Right lobe of liver (tissue), 6 donors: ENCODE data around the gene CCDC88B. TPM values are rescaled to one million over a fixed set of nuclear protein-coding genes. Genes with fewer than 3 reads are reported as not detected.

Source experiments
- ATAC-seq, 4 donors: fragments of 200-7000 bp; cut with Tn5 transposase; one replicate each; pipeline ENCODE4 v1.9.1; 2020; ENCODE audit warnings: mild to moderate bottlenecking in 4 of 4, moderate library complexity in 4 of 4
- DNase-seq, 3 donors: peaks; one replicate each; pipeline ENCODE4 v3.0.0-alpha.2; 2020
- H3K27ac ChIP-seq, 3 donors: fragments of 200-600 bp; one replicate each; pipeline ENCODE4 v1.8.0; 2022
- H3K27me3 ChIP-seq, 2 donors: fragments of 200-600 bp; one replicate each; pipeline ENCODE4 v1.8.0; 2022
- H3K36me3 ChIP-seq, 4 donors: fragments of 200-600 bp; sonication (generic) in 1 of 4; one replicate each; pipeline versions ENCODE4 v1.5.1 to v1.8.0; 2017 to 2022; ENCODE audit warnings: control low read depth in 1 of 4
- H3K4me1 ChIP-seq, 4 donors: fragments of 200-600 bp; sonication (generic) in 1 of 4; one replicate each; pipeline versions ENCODE4 v1.5.1 to v1.8.0; 2017 to 2022; ENCODE audit warnings: control low read depth in 1 of 4
- H3K4me3 ChIP-seq, 3 donors: fragments of 200-600 bp; one replicate each; pipeline ENCODE4 v1.8.0; 2022
- H3K9me3 ChIP-seq, 4 donors: fragments of 200-600 bp; sonication (generic) in 1 of 4; one replicate each; pipeline versions ENCODE4 v1.5.1 to v1.8.0; 2017 to 2022; ENCODE audit warnings: control low read depth in 1 of 4
- CTCF ChIP-seq, 4 donors: fragments of 200-600 bp in 3 of 4; fragments of 450-650 bp in 1 of 4; IDR thresholded peaks; one replicate each; pipeline versions ENCODE4 v1.5.1 to v1.8.0; 2016 to 2022; ENCODE audit warnings: antibody characterized with exemption in 4 of 4, mild to moderate bottlenecking in 2 of 4
- POLR2A ChIP-seq: fragments of 450-650 bp; IDR thresholded peaks from one replicate; pipeline ENCODE4 v1.6.1; 2017; ENCODE audit warnings: antibody characterized with exemption, mild to moderate bottlenecking
- WGBS: methylation state at CpG from one replicate; pipeline ENCODE4 v1.1.6; 2018; ENCODE audit warnings: low coverage, low lambda C conversion rate; ENCODE audit not compliant: insufficient coverage; ENCODE audit errors: missing lambda C conversion rate; 5-methylcytosine and 5-hydroxymethylcytosine counted together
- intact Hi-C, 2 donors: fragments of 100-400 bp; cut with DNase I; formaldehyde crosslinking; loops; one replicate each; pipeline versions ENCODE4 v1.11.2 to v1.14.1; 2022
- total RNA-seq, 6 experiments: library from RNA; depleted of rRNA in 2 of 6; stranded (reverse); fragments of >200 nt in 2 of 6; fragmentation: NEBNext Ultra II Directional in 3 of 6; extraction: Animal tissue kit (Norgen Biotek cat#: 25700) in 3 of 6; gene quantifications; one replicate each; pipeline versions ENCODE4 v1.1.0 to v1.2.4, GENCODE V29; 2016 to 2023
- donor health status: DM: no; HTN: yes; CAD: no.
- donor health status: DM: no; HTN: no; CAD: no.
- donor health status: DM: no; HTN: no; CAD: no.
- donor health status: DM: no; HTN: yes; CAD: no.
- donor health status: DM: no; HTN: yes; CAD: no.

The CCDC88B gene
- total RNA-seq, 6 experiments from 2014 or later = 2.4 to 10.6 (median 4.9) TPM

- Histone ChIP-seq H3K27ac (no peak within 1 kb of the TSS), H3K27me3 (peaks cover 0 to 33% of the 10 kb centered on the region in 2 donors), H3K4me3 (peak within 1 kb of the TSS in 2 of 3 donors; percentile 33 to 38), H3K9me3 (no peaks in the 10 kb centered on the region), H3K36me3 (no peaks in the 10 kb centered on the region), H3K4me1 (peaks cover 0 to 25% (median 9%) of the 10 kb centered on the region in 4 donors)
- intact Hi-C loops = no loop called here
- ATAC-seq (no peak), DNase-seq (no peak)
- no peak for TF ChIP-seq CTCF (IDR thresholded peaks at IDR 0.05)
- no peak for TF ChIP-seq POLR2A
- WGBS = 6% methylated on average over 17 of the region's 54 CpGs
Observed at GRCh38 chr11:64299847-64300648, 40.0 kb upstream of the CCDC88B start, which contains the start of gene CATSPERZ. Gene CATSPERZ (plus strand): TSS chr11:64300358. CDS start chr11:64300411, 53 bp downstream.

DNA sequence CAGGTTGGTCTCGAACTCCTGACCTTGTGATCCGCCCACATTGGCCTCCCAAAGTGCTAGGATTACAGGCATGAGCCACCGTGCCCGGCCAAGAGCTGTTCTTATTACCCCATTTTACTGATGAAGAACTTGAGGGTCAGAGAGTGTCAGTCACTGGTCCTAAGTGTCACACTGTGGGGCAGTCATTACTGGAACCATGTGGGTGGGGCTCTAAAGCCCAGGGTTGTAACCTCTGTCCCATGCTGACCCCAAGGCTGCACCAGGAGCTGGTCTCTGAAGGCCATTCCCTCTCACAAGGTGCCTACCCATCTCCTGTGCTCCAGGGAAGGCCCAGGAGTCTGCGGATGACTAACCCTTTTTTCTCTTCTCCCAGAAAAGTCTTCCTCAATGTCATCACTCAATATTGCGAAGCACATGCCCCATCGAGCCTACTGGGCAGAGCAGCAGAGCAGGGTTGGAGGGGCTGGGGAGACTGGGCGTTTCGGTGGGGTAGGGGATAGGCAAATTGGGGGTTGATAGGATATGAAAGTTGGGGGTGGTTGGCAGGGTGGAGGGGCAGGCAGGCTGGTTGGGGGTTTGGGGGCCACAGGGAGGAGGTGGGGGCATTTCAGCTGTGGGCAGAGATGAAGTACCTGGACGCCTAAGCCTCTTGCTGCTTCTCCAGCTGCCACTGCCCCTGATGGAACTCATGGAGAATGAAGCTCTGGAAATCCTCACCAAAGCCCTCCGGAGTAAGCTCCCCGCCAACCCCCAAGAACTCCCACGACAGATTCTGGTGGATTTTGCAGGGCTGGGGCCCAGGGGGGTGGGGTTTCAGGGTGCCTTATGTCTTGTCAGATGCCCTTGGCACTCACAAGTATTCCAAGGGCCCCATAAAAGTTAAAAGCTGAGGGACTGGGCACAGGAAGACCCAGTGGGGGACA, 36.6 kb upstream of the CCDC88B start:
- WGBS = 77% methylated on average over 9 of the region's 13 CpGs
- peaks cover 0 to 18% of the 10 kb centered on the region in 2 donors for H3K27me3 ChIP-seq
- intact Hi-C loops = no loop called here

DNA sequence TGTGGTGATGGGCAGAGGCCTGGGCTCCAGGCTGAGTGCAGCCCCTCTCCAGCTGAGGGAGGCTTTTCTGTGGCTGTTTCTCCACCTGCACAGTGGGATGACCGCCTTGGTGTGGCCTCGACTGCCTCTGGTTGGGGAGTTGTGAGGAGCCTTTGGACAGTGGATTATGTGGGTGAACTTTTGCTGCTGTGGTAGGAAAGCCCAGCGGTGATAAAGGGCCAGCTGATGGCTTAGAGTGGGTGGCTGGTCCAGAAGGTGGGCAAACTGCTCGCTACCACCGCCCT, 36.0 kb upstream of the CCDC88B start:
- peak overlapping the region in 2 of 3 donors; percentile 97 to 99 for H3K27ac ChIP-seq
- intact Hi-C loops = no loop called here
- no peaks in the 10 kb centered on the region for H3K9me3 ChIP-seq
- peak overlapping the region; percentile 47 to 77 (median 68) for H3K4me3 ChIP-seq
- no peak for ATAC-seq
- no peak for DNase-seq
- H3K4me1 ChIP-seq = peaks cover 0 to 39% (median 13%) of the 10 kb centered on the region in 4 donors
- no CpG with 5 or more reads among the region's 5 CpGs for WGBS
- H3K27me3 ChIP-seq = peaks cover 0 to 15% of the 10 kb centered on the region in 2 donors
- H3K36me3 ChIP-seq = no peaks in the 10 kb centered on the region
- no peak for TF ChIP-seq CTCF (IDR thresholded peaks at IDR 0.05)
- no peak for TF ChIP-seq POLR2A

More for the DNA sequence above, 36.6 kb upstream of the CCDC88B start:
- peak overlapping the region in 1 of 3 donors; percentile 99 for H3K27ac ChIP-seq
- no peak overlapping the region for H3K4me3 ChIP-seq
- H3K36me3 ChIP-seq = no peaks in the 10 kb centered on the region
- TF ChIP-seq POLR2A (no peak), CTCF (IDR thresholded peaks at IDR 0.05) (no peak)
- H3K9me3 ChIP-seq = no peaks in the 10 kb centered on the region
- ATAC-seq (no peak), DNase-seq (no peak)
- peaks cover 0 to 39% (median 13%) of the 10 kb centered on the region in 4 donors for H3K4me1 ChIP-seq

DNA sequence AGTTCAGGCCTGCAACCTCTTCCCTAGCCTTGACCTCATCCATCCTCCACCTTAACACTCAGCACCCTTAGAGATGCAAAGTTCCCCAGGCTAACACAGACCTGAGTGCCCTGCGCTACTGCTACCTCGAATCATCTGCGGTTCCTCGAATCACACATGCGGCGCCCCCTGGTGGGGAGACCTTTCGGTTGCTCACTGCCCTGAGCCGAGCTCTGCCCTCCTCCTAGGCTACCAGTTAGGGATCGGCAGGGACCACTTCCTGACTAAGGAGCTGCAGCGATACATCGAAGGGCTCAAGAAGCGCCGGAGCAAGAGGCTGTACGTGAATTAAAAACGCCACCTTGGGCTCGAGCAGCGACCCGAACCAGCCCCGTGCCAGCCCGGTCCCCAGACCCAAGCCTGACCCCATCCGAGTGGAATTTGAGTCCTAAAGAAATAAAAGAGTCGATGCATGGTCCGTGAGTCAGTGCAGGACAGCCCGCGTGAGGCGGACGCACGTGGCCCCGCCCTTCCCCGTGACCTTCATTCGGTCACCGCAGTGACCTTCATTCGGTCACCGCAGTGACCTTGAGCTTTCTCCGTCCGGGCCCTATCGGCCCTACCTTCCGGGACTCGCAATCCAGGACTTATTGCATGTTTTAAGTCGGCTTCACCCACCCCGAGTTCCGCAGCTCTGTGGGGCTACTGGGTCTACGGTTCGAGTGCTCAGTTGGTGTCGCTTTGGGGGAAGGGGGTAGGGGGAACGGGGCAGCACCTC, 35.5 kb upstream of the CCDC88B start:
- Histone ChIP-seq H3K4me3 (peak overlapping the region; percentile 47 to 77 (median 68)), H3K27me3 (peaks cover 0 to 9% of the 10 kb centered on the region in 2 donors), H3K36me3 (no peaks in the 10 kb centered on the region), H3K9me3 (no peaks in the 10 kb centered on the region), H3K27ac (peak overlapping the region; percentile 88 to 99 (median 97)), H3K4me1 (peaks cover 0 to 39% (median 13%) of the 10 kb centered on the region in 4 donors)
- 0% methylated on average over 5 of the region's 46 CpGs for WGBS
- TF ChIP-seq CTCF (IDR thresholded peaks at IDR 0.05) = peak; percentile 82 to 91 (median 90)
- peak; percentile 17 for TF ChIP-seq POLR2A
- peak; percentile 93 to 95 (median 94) for DNase-seq
- intact Hi-C loops = no loop called here
- ATAC-seq = peak; percentile 38 to 46 (median 43)
